Medulla oblongata (tissue), 1 donor: ENCODE measurements around the gene SMIM21.

ENCODE experiments used
- DNase-seq: peaks from one replicate; pipeline ENCODE4 v3.0.0-alpha.2; 2015; ENCODE audit errors: extremely low spot score

SMIM21 gene

GRCh38 chr18:75427603-75428002 lies at the start of gene SMIM21:
SMIM21 (minus strand) TSS chr18:75427703; CDS start chr18:75427563, 140 bp downstream.
- no peak for DNase-seq

DNA sequence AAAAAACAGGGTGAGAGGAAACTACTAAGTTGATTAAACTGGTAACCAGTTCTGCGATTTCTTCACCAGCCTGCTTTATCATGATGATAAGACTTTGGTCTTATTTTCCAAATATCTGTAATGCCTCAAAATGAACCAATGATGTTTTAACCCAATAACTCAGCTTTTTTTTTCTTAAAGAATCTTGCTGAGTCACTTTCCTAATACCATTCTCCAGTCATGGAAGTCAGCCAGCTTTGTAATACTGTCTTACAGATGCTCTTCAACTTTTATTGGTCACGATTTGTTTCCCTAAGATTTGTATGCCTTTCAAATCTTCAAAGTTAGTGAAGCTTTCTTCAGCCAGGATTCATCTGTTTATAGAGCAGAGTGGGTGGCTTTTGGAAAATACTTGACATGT lies 47.7 kb upstream of the SMIM21 start:
- DNase-seq = no peak

- no peak for DNase-seq
Measured at GRCh38 chr18:75474332-75474731, 46.8 kb upstream of the SMIM21 start.

GRCh38 chr18:75473316-75473715 lies 45.8 kb upstream of the SMIM21 start:
- DNase-seq = no peak

- DNase-seq = no peak
Measured at GRCh38 chr18:75472906-75473305, 45.4 kb upstream of the SMIM21 start.

- no peak for DNase-seq
Measured at GRCh38 chr18:75472396-75472795, 44.9 kb upstream of the SMIM21 start.

DNA sequence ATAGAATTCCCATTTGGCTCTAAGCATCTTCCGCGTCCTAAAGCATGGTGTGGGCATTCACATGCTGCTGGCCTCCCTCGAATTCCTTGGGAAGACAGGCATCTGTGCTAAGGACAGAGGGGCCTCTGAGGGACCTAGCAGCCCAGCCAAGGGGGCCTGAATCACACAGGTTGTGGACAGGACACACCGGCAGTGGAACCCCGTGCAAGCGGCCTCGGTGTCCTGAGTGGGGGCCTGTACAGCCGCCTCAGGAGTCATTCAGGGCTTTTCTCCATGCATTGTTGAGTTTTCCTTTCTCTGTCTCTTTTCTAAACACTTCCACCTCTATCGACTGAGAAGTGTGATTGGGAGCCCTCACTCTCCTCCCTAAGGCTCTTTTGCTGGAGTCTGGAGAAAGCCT lies 44.3 kb upstream of the SMIM21 start:
- DNase-seq = no peak

DNA sequence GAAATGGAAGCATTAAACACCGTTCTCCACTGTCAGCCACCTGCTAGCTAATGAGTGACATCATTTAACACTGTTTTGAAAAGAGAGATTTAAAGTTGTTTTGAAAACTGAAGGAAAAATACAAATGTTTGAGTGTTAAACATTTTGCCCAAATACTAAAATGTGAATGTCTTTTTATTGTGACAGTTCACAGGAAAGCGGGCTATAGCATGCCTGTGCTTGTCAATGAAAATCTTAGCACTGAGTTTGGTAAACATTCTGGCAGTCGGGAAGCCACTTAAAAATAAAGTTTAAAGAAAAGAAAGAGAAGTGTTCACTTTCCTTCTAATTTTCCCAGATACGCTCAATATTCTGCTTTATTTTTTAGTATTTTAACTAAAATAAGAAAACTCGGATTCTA lies 40.3 kb upstream of the SMIM21 start:
- no peak for DNase-seq

GRCh38 chr18:75467281-75467795 lies 39.8 kb upstream of the SMIM21 start:
- DNase-seq = no peak

- DNase-seq = no peak
Measured at GRCh38 chr18:75464356-75464755, 36.9 kb upstream of the SMIM21 start.

- no peak for DNase-seq
Measured at GRCh38 chr18:75462178-75462832, 34.8 kb upstream of the SMIM21 start.

DNA sequence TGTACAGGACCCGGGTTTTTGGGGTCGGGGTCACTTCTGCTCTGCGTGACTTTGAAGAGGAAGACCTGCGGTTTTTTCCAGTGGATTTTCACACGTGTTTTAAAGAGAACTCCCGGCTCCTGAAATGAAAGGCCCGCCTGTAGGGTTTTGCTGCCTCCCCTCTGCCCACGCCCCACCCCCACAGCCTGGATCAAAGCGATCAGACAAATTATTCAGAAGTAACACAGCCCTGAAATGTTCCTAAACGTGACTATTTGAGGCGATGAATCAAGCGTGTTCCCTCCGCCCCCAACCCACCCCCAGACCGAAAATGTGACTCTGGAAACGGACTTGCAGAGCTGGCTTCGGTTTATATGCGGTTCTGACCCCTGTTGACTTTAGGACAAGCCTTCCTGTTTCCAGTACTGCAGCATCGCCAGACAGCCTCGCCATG lies 28.7 kb upstream of the SMIM21 start:
- DNase-seq = no peak

DNA sequence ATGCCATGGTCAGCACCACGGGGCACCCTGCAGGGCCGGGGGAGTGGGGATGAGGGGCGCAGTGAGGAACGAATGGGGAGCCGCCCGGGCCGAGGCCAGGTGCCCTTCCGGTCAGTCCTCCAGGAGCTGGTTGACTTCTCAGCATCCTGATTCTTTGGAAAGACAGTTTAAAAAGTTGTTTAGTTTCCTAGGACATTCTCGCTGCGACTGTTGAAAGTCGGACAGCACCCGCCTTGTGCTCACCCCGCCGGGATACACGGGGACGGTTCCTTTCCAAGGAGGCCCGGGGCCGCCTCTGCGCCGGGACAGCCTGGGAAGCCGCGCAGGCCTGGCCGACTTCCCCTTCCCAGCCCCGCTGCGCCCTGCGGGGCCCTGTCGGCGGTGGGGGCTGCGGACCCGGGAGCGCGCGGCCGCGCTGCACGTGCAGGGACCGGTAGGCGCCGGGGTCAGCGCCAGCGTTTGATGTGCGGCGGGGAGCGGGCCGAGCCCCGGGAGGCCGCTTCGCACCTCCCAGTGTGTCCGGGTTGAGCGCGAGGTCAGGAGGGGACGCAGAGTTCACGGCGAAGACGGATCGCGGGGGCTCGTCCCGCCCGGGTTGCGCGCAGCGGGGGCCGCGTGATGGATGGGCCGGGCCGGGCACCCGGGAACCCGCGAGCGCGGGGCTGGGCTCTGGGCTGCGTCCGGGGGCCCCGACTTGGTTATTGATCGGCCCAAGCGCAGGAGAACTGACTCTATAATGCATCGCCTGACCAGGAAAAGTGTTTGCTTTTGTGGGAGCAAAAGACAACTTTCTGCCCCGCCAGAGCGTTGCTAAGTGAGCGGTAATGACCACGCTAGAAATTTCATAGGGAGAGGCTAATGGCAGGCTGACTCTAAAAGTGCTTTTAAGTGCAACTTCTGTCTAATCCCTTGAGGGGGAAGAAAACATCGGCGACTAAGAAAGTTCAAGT lies 28.0 kb upstream of the SMIM21 start:
- DNase-seq = peak; percentile 40

GRCh38 chr18:75454022-75454795 lies 26.7 kb upstream of the SMIM21 start:
- no peak for DNase-seq

- DNase-seq = no peak
Measured at GRCh38 chr18:75450906-75451305, 23.4 kb upstream of the SMIM21 start.

DNA sequence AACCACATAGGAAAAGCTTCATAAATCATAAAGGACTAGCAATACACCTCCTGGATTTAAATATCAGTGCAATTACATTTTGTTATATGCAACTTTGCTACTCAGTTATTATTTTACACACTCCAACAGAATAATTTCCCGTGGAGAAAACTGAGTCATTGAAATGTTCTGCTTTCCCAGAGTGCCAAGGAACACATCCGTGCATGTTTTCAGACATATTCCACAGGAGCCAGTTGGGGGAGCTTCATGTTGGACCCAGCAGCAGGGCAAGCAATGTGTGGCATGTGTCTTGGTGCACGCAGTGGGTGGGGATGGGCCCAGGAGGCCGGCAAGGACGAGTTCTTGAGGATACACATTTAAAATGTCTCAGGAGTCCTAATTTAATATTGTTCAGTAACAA lies 14.4 kb upstream of the SMIM21 start:
- DNase-seq = no peak

- no peak for DNase-seq
Measured at GRCh38 chr18:75439348-75439747, 11.8 kb upstream of the SMIM21 start.

GRCh38 chr18:75438891-75439290 lies 11.4 kb upstream of the SMIM21 start:
- no peak for DNase-seq

- no peak for DNase-seq
Measured at GRCh38 chr18:75437979-75438378, 10.5 kb upstream of the SMIM21 start.

- DNase-seq = no peak
Measured at GRCh38 chr18:75433098-75433497, 5.6 kb upstream of the SMIM21 start.

DNA sequence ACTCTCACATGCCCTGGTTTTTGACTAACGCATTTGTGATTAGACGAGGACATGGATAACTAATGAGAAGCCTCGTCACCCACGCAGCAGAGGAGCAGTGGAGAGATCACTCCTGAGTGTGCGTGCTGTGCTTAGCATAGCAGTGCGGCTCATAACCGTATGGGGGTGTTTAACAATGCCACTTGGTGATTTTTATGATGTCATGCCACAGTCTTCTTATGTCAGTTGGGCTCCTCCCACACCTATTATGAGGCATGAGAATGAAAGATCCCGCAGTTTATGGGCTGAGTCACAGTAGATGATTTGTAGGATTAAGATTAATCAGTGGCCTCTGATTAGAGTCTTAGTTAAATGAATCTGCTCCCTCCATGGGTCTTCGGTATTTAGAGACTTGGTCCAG lies 2.5 kb upstream of the SMIM21 start:
- DNase-seq = no peak

GRCh38 chr18:75428490-75428889 lies 987 bp upstream of the SMIM21 start:
- DNase-seq = no peak
